ENCODE data around the gene RAD51B.

DNA sequence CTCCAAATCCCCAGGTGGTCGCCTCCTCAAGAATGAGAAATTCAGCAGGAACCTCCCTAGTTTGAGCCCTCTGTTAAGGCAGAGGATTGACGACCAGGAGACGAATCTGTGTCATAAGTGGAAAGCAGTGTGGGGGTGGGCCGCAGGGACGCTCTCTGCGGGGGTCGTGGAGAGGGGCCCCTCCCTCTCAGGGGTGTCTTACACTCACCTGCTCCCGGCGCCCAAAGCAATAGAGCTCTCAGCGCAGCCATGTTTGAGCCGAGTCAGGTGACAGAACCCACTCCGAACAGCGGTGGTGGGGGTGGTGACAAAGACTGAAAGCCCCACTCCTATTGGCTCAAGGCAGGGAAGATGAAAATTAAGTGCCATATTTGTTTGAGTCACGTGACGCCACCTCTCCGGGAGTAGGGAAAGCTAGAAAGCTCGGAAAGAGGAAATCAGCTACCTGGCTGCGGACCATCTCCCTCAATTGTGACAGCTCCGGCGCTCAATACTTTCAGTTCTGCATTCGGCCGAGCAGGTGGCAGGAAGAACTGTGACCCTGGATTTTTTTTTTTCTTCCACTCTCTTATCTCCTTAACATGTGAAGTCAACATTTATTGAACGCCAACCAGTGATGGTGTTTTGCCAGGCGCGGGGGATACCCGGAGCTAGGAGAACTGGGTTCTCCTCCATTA is 3.1 kb upstream of the RAD51B start, which contains the start of gene ZFYVE26:
- TF ChIP-seq, protein P1, sequence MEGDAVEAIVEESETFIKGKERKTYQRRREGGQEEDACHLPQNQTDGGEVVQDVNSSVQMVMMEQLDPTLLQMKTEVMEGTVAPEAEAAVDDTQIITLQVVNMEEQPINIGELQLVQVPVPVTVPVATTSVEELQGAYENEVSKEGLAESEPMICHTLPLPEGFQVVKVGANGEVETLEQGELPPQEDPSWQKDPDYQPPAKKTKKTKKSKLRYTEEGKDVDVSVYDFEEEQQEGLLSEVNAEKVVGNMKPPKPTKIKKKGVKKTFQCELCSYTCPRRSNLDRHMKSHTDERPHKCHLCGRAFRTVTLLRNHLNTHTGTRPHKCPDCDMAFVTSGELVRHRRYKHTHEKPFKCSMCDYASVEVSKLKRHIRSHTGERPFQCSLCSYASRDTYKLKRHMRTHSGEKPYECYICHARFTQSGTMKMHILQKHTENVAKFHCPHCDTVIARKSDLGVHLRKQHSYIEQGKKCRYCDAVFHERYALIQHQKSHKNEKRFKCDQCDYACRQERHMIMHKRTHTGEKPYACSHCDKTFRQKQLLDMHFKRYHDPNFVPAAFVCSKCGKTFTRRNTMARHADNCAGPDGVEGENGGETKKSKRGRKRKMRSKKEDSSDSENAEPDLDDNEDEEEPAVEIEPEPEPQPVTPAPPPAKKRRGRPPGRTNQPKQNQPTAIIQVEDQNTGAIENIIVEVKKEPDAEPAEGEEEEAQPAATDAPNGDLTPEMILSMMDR (IDR thresholded peaks at IDR 0.05): no peak
- TF ChIP-seq POLR2A (IDR thresholded peaks at IDR 0.05): no peak
